GM18867 (cell line): ENCODE results near the gene YARS1.

ENCODE experiments used
- ATAC-seq: cut with Tn5 transposase; IDR thresholded peaks from one replicate; pipeline ENCODE4 v1.9.1; 2021; ENCODE audit warnings: mild to moderate bottlenecking, moderate library complexity; ENCODE audit not compliant: unreplicated experiment

YARS1 gene

DNA sequence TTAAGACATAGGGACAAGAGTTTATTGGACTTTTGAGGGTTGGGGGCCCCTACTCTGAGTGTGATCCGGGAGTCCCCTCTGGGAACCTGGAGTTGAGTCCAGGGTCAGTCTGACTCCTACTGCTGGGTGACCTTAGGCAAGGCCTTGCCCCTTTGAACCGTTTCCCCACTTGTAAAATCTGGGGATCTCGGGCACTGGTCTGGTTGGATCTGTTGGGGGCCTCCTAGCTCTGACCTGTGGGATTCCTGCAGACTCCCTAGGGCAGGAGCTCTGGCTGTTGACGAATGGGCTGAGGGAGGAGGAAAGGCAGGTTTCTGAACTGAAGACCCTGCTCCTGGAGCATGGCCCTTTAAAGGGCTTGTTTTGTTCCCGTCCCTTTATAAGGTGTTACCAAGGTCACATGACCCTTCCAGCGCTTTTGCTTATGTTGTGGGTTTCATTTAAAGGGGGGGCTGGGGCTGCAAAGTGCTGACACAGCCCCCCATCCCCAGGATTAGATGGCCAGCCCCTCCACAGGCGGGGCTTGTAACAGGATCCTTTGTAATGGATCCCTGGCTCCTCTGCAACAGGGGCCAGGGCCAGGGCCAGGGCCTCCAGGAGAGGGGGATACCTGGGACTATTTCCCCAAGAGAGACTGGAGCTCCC, 50.7 kb downstream of the YARS1 start:
- no peak for ATAC-seq

DNA sequence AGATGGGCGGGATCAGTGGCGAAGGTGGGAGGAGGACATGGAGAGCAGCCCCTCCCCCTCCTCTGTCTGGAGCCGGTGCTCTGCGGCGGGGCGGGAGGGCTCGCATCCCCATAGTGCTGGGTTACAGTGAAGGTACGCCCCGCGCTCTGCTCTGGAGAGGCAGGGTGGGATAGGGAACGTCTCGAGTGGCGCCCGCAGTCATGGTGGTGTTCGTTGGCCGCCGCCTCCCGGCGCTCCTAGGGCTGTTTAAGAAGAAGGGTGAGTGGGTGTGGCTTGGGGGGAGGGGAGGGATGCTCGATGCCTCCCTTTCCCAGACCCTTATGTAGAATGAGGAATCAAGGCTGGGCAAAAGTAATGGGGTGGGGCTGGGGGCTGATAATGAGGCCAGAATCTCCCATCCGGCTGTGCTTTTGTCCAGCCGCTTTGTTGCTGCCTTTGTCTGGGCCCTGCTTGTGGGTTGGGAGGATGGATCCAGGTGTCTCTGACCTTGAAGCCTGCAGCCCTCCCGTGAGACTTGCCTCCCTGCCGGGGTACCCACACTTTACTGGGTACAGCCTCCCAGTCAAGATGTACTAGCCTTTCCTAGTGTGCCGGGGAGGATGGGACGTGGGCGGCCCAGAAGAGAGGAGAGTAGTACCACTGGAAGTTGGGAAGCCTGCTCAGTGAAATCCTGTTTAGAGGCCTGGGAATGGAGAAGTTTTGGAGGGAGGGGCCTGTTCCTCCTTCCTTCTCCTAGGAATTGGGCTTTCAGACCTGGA, 51.4 kb downstream of the YARS1 start:
- ATAC-seq: no peak

DNA sequence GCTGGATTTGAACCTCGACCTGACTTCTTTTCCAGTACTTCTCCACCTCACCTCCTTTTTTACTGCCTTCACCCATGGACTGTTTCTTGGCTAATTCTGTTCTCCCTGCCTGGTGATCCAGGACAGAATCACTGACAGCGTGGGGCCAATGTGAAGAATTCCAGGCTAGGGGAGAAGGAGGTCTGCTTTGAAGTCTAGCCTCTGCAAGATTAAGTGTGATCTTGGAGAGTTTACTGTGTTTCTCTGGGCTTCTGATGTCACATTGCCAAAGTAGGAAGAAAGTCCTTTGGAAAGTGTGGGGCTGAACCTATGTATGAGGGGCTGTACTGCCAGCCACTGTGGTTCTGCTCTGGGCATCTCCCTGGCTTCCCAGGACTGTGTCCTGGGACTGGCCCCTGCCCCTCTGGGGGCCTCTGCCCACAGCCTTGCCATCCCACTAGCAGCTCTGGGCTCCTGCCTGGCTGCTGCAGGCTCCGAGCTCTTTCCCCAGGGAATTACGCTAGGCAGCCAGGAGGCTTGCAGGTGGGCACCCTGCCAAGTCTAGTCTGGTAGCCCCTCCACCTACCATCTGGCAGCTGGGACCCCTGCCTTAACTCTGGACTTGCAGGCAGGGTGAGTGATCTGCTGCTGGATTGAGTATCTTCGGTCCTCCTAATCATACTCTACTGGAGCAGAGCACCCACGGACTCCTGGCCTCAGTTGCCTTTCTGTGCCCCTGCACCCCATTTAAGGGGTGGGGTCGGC, 52.2 kb downstream of the YARS1 start:
- ATAC-seq: no peak

DNA sequence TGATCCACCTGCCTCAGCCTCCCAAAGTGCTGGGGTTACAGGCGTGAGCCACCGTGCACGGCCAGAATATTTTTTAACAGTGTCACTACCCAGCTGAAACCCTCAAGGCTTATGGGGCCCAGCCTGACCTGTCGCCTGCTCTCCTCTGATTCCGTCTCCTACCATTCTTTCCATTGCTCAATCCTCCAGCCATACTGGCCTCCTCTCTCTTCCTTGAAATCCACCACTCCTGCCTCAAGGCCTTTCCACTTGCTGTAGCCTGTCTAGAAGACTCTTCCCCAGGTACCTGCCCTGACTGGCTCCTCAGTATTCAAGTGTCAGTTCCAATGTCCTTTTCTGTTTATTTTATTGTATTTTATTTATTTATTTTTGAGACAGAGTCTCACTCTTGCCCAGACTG, 53.9 kb downstream of the YARS1 start:
- ATAC-seq: no peak

DNA sequence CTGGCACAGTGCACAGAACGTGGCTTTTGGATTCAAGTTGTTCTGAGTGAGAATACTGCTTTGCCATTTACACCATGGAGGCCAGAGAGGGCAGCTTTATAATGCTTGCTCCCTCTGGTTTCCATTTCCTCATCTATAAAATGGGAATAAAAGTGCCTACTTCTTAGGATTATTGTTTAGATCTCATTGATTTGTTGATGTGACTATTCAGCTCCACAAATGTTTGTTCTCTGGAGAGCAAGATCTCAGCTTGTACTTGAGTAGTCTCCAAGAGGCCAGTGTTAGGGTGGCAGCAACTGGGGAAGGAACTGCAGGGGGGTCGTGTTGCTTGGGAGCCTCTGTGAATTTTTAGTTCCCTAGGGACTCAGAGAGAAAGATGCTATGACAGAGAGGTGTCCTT, 55.2 kb downstream of the YARS1 start:
- no peak for ATAC-seq

DNA sequence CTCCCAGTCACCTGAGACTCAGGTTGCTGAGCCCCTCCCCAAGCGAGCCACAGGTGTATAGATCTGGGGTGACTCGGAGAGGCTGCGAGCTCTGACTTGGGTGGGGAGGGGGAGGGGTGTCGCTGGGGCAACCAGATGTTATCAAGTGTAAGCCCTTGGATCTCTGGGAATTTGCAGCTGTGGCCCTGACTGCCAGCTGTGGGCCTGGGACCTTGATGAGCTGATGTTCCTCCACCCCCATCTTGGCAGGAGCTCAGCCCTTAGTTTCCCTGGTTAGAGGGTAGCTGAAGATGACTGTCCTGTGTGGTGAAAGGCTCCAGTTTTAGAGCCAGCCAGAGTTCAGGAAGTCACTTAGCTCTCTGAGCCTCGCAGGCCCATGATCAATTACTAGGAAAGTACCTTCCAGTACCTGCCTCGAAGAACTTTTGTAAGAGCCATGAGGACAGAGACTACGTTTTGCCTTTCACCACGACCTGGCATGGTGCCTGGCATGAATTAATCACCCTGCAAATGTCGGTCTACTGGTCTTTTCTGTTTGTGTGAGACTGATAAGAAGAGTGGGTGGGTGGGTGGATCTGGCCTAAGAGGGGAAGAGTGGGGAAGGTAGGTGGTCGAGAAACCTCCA, 55.8 kb downstream of the YARS1 start:
- no peak for ATAC-seq

DNA sequence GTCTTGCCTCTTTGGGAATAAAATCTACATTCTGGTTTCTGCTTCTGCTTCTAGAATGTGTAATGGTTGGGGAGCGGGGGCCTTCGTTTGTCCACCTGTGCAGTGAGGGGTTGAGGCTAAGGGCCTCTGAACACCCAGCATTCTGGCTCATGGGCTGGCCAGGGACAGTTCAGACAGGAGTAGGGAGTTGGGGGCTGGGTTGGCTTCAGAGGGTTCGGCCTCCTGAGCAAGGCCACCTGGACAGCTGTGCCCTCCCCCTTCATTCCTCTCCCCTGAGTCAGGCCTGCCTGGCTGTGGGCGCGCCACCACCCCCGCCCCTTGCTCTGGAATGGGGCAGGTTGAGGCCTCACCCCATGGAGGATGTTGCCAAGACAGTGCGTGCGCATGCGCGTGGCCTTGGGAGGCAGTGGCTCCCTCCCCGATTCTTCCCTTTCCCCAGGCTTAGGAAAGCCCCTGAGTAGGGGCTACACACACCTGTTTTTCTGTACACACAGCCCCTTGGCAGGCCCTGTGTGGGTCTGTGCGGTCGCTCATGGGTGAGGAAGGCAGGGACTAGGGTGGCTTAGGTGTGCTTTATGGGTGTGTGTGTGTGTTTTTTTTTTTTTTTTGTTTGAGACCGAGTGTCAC, 57.0 kb downstream of the YARS1 start:
- ATAC-seq: no peak

DNA sequence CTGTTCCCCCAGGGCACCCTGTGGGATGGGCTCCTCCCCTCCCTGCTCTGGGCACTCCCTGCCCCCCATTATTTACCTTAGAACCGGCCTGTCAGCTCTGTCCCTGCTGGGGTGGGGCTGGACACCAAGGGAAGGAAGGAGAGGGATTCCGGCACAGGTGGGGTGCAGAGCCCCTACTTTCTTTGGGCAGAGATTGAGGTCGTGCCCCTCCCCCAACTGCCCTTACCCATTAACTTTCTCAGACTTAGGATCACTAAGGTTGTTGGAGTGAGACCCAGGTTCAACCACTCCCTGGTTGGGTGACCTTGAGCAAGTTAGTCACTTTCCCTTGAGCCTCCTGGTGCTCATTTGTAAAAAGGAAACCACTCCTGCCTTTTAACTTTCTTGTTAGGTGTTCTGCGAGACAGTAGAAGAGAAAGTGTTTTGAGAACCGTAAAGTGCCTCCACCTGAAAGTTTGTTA, 57.6 kb downstream of the YARS1 start:
- no peak for ATAC-seq

DNA sequence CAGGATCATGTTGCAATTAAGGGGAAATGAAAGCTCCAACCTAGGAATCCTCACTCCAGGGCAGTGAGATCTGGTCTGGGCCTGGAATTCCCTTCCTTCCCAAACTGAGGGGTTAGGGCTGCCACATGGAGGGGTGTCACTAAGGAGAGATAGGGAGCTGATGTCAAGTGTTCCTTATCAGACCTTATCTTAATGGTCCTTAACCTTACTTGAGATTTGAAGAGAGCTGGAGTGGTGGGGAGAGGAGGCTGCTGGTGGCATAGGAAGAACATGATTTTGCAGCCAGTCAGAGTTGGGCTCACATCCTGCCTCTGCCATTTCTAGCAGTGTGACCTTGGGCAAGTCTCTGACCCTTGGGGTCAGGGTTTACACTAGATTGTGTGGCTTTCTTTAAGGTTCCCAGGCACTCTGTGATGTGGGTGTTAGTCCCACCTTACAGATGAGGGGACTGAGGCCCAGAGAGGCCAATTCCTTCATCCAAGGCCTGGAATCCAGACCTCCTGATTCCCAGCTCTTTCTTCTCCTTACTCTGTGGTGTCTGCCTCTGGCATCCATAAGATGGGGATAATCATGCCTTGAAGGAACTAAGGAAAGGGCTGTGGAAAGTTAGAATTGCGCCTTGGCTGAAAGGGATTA, 58.2 kb downstream of the YARS1 start:
- ATAC-seq: no peak

DNA sequence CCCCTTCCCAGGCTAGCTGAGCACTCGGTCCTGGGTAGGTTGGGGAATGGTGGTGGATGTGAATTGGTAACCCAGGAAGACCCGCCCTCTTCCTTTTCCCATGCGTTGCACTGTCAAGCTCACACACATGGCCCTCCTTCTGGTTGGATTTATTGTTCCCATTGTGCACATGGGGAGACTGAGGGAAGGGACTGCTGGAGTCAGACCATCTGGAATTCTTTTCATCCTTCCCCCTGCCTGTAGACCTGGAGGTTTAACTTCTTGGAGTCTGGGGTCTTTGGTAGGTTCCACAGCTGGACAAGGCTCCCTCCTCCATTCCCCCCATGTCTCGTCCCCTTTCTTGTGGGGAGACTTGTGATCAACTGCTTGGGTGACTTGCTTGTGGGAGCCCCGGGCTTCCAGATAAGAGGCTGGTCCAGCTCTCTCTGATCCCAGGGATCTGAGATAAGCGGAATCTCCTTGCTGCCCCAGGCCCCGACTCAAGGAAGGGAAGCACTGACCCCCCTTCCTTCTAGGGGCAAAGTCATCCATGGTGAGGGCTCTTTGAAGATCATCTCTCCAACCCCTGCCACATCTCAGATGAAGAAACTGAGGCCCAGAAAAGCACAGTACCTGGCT, 58.9 kb downstream of the YARS1 start:
- no peak for ATAC-seq

DNA sequence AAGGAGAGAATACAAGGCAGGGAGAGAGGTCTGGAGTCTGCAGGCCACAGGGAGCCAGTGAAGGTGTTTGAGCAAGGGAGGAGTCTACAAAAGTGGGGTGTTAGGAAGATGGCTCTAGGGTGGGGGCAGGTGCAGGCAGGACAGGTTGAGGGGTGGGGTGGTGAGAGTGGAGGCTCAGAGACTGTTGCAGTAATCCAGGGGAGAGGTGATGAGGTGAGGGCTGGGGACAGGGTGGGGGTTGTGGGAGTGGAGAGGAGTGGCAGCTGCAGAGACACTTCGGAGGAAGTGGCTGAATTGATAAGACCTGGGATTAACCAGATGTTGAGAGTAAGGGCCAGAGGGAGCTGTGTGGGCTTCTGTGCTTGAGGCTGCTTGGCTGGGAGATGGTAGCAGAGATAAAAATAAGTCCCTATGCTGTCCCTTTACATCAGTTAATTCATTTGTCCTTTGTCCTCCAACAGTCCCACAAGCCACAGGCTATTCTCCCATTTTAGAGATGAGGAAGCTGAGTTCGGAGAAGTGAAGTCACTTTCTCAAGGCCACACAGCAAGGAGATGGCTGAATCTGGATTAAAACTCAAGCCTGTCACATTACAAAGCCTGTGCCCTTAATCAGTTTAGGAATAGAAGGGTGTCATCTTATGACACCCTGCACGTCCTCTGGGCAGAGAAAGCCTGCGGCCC, 59.8 kb downstream of the YARS1 start:
- ATAC-seq: no peak

DNA sequence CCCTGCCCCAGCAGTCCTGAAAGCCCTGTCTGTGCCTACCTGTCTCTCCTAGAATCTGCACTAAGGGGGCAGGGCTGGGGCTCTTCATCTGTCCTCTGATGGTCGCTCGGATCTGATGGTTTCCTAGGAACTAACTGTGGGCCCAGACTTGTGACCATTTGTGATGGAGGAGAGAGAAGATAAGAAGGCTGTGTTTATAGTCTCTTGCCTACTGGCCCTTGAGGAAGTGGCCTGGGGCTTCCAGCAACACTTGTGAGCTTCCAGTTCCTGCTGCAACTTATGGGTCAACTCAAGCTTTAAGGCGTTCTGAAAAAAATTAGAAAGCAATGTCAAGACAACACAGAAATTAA, 61.4 kb downstream of the YARS1 start:
- no peak for ATAC-seq

DNA sequence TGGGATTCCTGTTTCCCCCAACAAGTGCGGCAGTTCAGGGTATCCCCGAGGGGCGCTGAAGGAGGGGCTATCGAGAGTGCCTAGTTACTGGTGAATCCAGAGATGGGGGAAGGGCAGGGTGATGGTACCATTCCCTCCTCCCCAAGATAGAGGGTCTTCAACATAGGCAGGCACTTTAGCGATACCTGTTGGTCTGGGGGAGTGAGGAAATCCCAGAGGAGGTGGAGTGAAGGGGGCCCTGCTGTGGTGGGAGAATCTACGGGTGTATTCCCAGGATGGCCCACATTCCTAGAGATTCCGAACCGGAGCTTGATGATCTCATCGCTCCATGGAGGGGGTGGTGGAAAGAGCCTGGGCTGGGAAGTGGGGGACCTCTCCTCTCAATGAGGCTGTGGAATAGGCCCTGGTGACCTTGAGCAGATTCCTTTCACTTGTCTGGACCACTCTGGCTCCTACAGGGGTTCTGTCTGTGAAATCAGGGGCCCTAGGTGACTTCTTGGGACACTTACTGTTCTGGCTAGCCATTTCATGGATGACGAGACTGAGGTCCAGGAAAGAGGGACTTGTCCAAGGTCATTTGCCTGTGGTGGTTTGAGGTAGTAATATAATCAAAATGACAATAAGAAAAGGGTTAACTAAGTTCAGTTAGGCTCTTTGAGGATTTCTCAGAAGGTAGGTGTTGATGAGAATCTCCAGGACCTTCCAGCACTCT, 61.9 kb downstream of the YARS1 start:
- ATAC-seq: no peak

DNA sequence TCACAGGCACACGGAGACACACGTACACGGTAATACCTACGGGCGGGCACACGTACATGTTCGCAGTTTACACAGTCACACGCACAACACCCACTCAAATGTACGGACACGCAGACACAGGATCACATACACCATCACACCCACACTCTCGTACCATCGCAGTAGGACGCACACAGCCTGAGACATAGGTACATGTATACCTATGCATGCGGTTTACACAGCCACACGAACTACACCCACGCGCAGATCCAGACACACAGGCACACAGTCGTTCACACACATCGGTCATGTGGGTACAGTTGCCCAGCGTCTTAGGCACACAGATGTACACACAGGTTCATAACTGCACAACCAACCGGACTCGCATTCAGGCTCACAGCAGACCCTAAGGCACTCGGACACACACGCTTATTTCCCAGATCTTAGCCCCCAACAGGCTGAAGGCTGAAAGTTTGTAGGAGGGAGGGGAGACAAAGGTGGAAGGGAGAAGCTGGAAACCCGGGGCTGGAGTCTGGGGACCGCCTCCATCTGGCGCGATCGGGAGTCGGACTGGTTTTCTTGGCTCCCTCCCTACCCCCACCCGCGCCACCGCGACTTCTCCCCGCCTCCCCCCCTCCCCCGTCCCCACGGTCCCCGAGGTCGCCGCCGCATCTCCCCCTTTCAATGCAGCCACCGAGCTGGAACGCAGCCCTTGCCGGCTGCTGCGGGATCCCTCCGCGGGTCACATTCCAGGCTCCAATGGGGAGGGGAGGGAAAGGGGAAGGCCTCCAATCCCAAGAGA, 62.7 kb downstream of the YARS1 start:
- ATAC-seq: peak; percentile 19

DNA sequence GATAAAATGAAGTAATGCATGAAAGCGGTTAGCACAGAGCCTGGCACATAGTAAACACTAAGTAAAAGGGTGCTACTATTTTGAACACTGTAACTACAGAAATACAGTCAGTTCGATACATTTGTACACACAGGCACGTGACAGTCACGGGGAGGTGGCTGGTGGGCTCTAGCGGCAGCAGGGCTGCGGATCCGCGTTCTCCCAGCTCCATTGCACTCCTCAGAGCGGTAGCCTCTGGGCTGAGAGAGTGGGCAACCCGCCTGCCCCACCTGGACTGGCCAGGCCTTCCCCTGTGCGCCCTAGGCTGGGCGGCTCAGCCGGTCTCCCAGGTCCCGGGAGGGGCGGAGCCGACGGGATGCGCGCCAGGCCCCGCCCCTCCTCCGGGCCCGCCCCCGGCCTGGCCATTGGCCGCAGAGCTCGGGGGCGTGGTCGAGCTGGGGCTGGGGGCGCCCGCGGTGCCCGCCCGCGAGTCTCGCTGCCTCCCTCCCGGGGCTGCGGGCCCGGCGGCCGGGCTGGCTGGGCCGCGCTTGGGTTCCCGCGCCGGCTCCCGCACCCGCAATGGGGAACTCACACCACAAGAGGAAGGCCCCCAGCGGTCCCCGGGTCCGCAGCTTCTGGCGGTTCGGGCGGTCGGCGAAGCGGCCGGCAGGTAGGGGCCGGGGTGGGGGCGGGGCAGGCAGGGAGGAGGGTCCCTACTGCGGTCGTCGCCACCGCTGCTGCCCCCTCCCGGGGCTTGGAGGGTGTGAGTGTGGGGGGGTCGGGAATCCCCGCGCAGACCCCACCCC, 63.4 kb downstream of the YARS1 start:
- peak; percentile 77 for ATAC-seq

DNA sequence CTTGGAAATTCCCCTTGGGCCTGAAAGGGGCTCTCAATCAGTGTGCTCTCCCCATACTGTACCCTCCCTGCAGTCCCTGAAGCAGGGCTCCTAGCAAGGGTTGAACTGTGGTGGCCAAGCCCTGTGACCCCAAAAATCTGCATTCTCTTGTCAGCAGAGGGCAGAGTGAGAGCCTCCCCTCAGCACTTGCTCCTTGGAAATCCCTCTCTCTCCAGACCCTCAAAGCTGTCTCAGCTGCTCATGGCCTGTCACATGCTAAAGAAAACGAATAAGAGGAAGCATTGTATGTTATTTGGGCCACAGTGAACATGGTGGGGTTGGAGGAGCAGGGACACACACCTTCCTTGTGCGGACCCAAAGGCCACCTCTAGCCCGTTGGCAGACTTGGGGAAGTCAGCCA, 67.4 kb downstream of the YARS1 start:
- ATAC-seq: no peak

DNA sequence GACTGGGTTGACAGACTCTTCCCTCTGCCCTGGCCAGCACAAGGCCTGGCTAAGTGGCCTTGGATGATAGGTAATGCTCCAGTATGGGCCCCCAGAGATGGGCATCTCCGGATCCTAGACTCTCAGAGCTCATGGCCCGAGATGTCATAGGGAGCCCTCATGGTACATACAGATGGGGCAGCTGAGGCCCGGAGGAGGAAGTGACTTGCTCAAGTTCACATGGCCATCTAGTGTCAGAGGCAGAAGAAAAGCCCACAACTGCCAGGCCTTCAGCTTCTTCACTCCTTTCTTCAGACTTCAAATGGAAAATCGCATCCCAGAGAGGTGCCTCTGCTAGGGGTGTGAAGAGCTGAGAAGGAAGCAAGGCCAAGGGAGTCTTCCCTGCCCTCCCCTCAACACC, 67.8 kb downstream of the YARS1 start:
- ATAC-seq: no peak
